Uterus (tissue), 4 donors: ENCODE data around the gene HARS1. TPM values are rescaled to one million over a fixed set of nuclear protein-coding genes. Genes with fewer than 3 reads are reported as not detected.
A peak's percentile ranks its signal among the peaks of the same experiment; 100 is the strongest.
"Not testable (repeated sequence)": the region's sequence is repeated elsewhere in the genome, so short reads cannot be mapped to it uniquely, and the experiment has no call there.

Experiments
- DNase-seq, 2 donors: peaks; one replicate each; pipeline ENCODE4 v3.0.0-alpha.2; 2019 to 2020
- H3K27ac ChIP-seq, 2 donors: fragments of 200-600 bp; sonication (generic); 1 replicate in 1 of 2; 2 replicates in 1 of 2; pipeline ENCODE4 v1.5.1; 2016 to 2018
- H3K27me3 ChIP-seq, 2 donors: fragments of 200-600 bp; sonication (generic); one replicate each; pipeline ENCODE4 v1.5.1; 2018 to 2019; ENCODE audit warnings: control low read depth in 1 of 2
- H3K36me3 ChIP-seq, 2 donors: fragments of 200-600 bp; sonication (generic); one replicate each; pipeline ENCODE4 v1.5.1; 2019; ENCODE audit warnings: control low read depth in 1 of 2
- H3K4me1 ChIP-seq, 2 donors: fragments of 200-600 bp; sonication (generic); one replicate each; pipeline ENCODE4 v1.5.1; 2018 to 2019; ENCODE audit warnings: control low read depth in 1 of 2
- H3K4me3 ChIP-seq, 2 donors: fragments of 200-600 bp; sonication (generic); 1 replicate in 1 of 2; 2 replicates in 1 of 2; pipeline ENCODE4 v1.5.1; 2018 to 2019; ENCODE audit warnings: mild to moderate bottlenecking in 1 of 2
- H3K9me3 ChIP-seq, 2 donors: fragments of 200-600 bp; sonication (generic); one replicate each; pipeline ENCODE4 v1.5.1; 2019; ENCODE audit warnings: control low read depth in 1 of 2
- CTCF ChIP-seq, 4 experiments: fragments of 200-600 bp in 2 of 4; fragments of 450-650 bp in 2 of 4; sonication (generic) in 2 of 4; IDR thresholded peaks; one replicate each; pipeline ENCODE4 v1.5.1; 2016 to 2019; ENCODE audit warnings: antibody characterized with exemption in 4 of 4, mild to moderate bottlenecking in 2 of 4, moderate library complexity in 1 of 4
- POLR2A ChIP-seq, 2 donors: fragments of 450-650 bp; IDR thresholded peaks; one replicate each; pipeline ENCODE4 v1.6.1; 2016; ENCODE audit warnings: antibody characterized with exemption in 2 of 2, mild to moderate bottlenecking in 1 of 2, moderate library complexity in 1 of 2
- intact Hi-C: fragments of 100-400 bp; cut with DNase I; formaldehyde crosslinking; loops from one replicate; pipeline ENCODE4 v1.15.1; 2023; ENCODE audit warnings: low total_unique reads
- total RNA-seq, 4 donors: library from RNA; depleted of rRNA in 3 of 4; stranded (reverse); fragments of >200 nt in 3 of 4; gene quantifications; one replicate each; pipeline versions ENCODE4 v1.1.0 to v1.2.4, GENCODE V29; 2014 to 2023
- donor health status: DM: yes; HTN: yes; CAD: no.

HARS1 gene
- total RNA-seq, 4 donors from 2014 or later = 20.3 to 50.5 (median 40.4) TPM

- peak; percentile 93 to 95 for DNase-seq
- no peaks in the 10 kb centered on the region for H3K9me3 ChIP-seq
- H3K36me3 ChIP-seq = no peaks in the 10 kb centered on the region
- TF ChIP-seq CTCF (IDR thresholded peaks at IDR 0.05) (no peak), POLR2A (IDR thresholded peaks at IDR 0.05) (peak; percentile 64 to 76)
- peak within 1 kb of the TSS; percentile 81 to 85 for H3K27ac ChIP-seq
- intact Hi-C loops = no loop called here
- H3K4me1 ChIP-seq = peaks cover 0 to 6% of the 10 kb centered on the region in 2 donors
- H3K27me3 ChIP-seq = no peaks in the 10 kb centered on the region
- H3K4me3 ChIP-seq = peak within 1 kb of the TSS; percentile 89 to 96
Observed at GRCh38 chr5:140664359-140665119, 26.6 kb downstream of the HARS1 start, which contains the start of gene WDR55. Gene WDR55, plus strand, starts transcription at chr5:140664904. Its CDS starts 9 bp downstream, at chr5:140664913.

- peak overlapping the region; percentile 81 to 85 for H3K27ac ChIP-seq
Observed at GRCh38 chr5:140664030-140664358, 27.2 kb downstream of the HARS1 start.

GRCh38 chr5:140660371-140660770, 30.8 kb downstream of the HARS1 start:
- H3K9me3 ChIP-seq, H3K4me3 ChIP-seq, H3K27me3 ChIP-seq, DNase-seq, H3K4me1 ChIP-seq, H3K27ac ChIP-seq, intact Hi-C loops, H3K36me3 ChIP-seq: not testable (repeated sequence)

More at GRCh38 chr5:140664030-140664358, 27.2 kb downstream of the HARS1 start:
- H3K4me1 ChIP-seq = peaks cover 0 to 6% of the 10 kb centered on the region in 2 donors
- no peaks in the 10 kb centered on the region for H3K36me3 ChIP-seq
- TF ChIP-seq POLR2A (IDR thresholded peaks at IDR 0.05) = no peak
- TF ChIP-seq CTCF (IDR thresholded peaks at IDR 0.05) = no peak
- no peak for DNase-seq
- no peaks in the 10 kb centered on the region for H3K27me3 ChIP-seq
- no peaks in the 10 kb centered on the region for H3K9me3 ChIP-seq
- intact Hi-C loops = no loop called here
- peak overlapping the region; percentile 89 to 96 for H3K4me3 ChIP-seq

- Histone ChIP-seq H3K4me3 (no peak overlapping the region), H3K9me3 (no peaks in the 10 kb centered on the region), H3K36me3 (no peaks in the 10 kb centered on the region), H3K27ac (no peak overlapping the region), H3K4me1 (no peaks in the 10 kb centered on the region), H3K27me3 (no peaks in the 10 kb centered on the region)
- no peak for DNase-seq
- TF ChIP-seq CTCF (IDR thresholded peaks at IDR 0.05) (no peak), POLR2A (IDR thresholded peaks at IDR 0.05) (no peak)
- intact Hi-C loops = no loop called here
Observed at GRCh38 chr5:140658870-140659269, 32.3 kb downstream of the HARS1 start.

- TF ChIP-seq CTCF (IDR thresholded peaks at IDR 0.05) (no peak), POLR2A (IDR thresholded peaks at IDR 0.05) (no peak)
- Histone ChIP-seq H3K4me3 (peak overlapping the region; percentile 72 to 95), H3K27me3 (no peaks in the 10 kb centered on the region), H3K9me3 (no peaks in the 10 kb centered on the region), H3K4me1 (peaks cover 9 to 16% of the 10 kb centered on the region in 2 donors), H3K36me3 (no peaks in the 10 kb centered on the region), H3K27ac (peak overlapping the region; percentile 71 to 82)
- DNase-seq = no peak
- intact Hi-C loops = no loop called here
Observed at GRCh38 chr5:140647042-140647419, 44.1 kb downstream of the HARS1 start.
